GM12878 (cell line): Measurements from ENCODE around the gene SH3BP1.

Experiments used
- CTCF ChIP-seq, 3 experiments: IDR thresholded peaks in 2 of 3; conservative IDR thresholded peaks in 1 of 3; 2 replicates each; pipeline ENCODE4 v1.5.1; 2011; ENCODE audit warnings: low read depth in 3 of 3, low read length in 3 of 3, mild to moderate bottlenecking in 3 of 3, control low read depth in 2 of 3, moderate library complexity in 2 of 3, inconsistent platforms in 1 of 3, mixed read lengths in 1 of 3; ENCODE audit not compliant: control insufficient read depth in 2 of 3, insufficient read depth in 1 of 3; ENCODE audit errors: extremely low read depth in 1 of 3
- EGR1 ChIP-seq, 2 experiments: IDR thresholded peaks; 1 replicate in 1 of 2; 2 replicates in 1 of 2; pipeline ENCODE4 v1.6.1; 2011 to 2012; ENCODE audit warnings: low read depth in 2 of 2, low read length in 2 of 2, borderline replicate concordance in 1 of 2, mild to moderate bottlenecking in 1 of 2, moderate library complexity in 1 of 2
- EP300 ChIP-seq, 2 experiments: fragments of 150-350 bp in 1 of 2; IDR thresholded peaks; 2 replicates each; pipeline ENCODE4 v1.6.1; 2011 to 2012; ENCODE audit warnings: low read depth in 2 of 2, low read length in 2 of 2, borderline replicate concordance in 1 of 2, improper control_type of control experiment in 1 of 2, inconsistent platforms in 1 of 2; ENCODE audit not compliant: control insufficient read depth in 1 of 2
- GABPA ChIP-seq: IDR thresholded peaks from 2 replicates; pipeline ENCODE4 v1.6.1; 2014; ENCODE audit warnings: antibody characterized with exemption, low read depth, mild to moderate bottlenecking, inconsistent platforms
- POLR2A ChIP-seq: IDR thresholded peaks from 2 replicates; pipeline ENCODE4 v1.6.1; 2011; ENCODE audit warnings: low read depth, mild to moderate bottlenecking, low read length
- POLR2AphosphoS5 ChIP-seq: IDR thresholded peaks from 2 replicates; pipeline ENCODE4 v1.6.1; 2011; ENCODE audit warnings: mild to moderate bottlenecking, low read length, inconsistent platforms
- REST ChIP-seq: IDR thresholded peaks from 2 replicates; pipeline ENCODE4 v1.6.1; 2012; ENCODE audit warnings: mild to moderate bottlenecking, low read depth, low read length
- SREBF2 ChIP-seq: IDR thresholded peaks from 2 replicates; pipeline ENCODE4 v1.6.1; 2012; ENCODE audit warnings: mild to moderate bottlenecking, low read length
- YY1 ChIP-seq: IDR thresholded peaks from 2 replicates; pipeline ENCODE4 v1.6.1; 2011; ENCODE audit warnings: low read depth, mild to moderate bottlenecking, low read length

- no peak for TF ChIP-seq EP300 (IDR thresholded peaks at IDR 0.05; ENCODE audit: borderline replicate concordance in 1 of 2, control insufficient read depth in 1 of 2, low read depth in 2 of 2, low read length in 2 of 2)
- TF ChIP-seq CTCF (IDR thresholded peaks at IDR 0.05 in 2 of 3, conservative IDR thresholded peaks at IDR 0.05 in 1 of 3; ENCODE audit: control insufficient read depth in 2 of 3, extremely low read depth in 1 of 3, insufficient read depth in 1 of 3, low read depth in 3 of 3, low read length in 3 of 3): no peak
- no peak for TF ChIP-seq POLR2AphosphoS5
- TF ChIP-seq SREBF2: no peak
- TF ChIP-seq GABPA: no peak
- TF ChIP-seq REST: no peak
- no peak for TF ChIP-seq YY1
- TF ChIP-seq POLR2A: no peak
- TF ChIP-seq EGR1 (IDR thresholded peaks at IDR 0.05; ENCODE audit: borderline replicate concordance in 1 of 2, low read depth in 2 of 2, low read length in 2 of 2): no peak
Measured at GRCh38 chr22:37630839-37631435, 8.5 kb upstream of the SH3BP1 start.
